IMR-90 (cell line): ENCODE data around the gene TCF4. TPM values are rescaled to one million over a fixed set of nuclear protein-coding genes. Genes with fewer than 3 reads are reported as not detected.

Source experiments
- ATAC-seq: fragments of 200-7000 bp; cut with Tn5 transposase; 2 replicates; pipeline ENCODE4 v1.9.1; 2020; ENCODE audit warnings: low read depth, mild to moderate bottlenecking, moderate library complexity
- BruUV-seq: library from RNA; stranded (reverse); fragments of 400-500 nt; replicated peaks from 2 replicates; lab custom pipeline; 2021; lab: Mats Ljungman, UMichigan
- CTCF ChIA-PET: fragments of 300-600 bp; formaldehyde crosslinking; extraction: SDS; loops from one replicate; lab custom pipeline; 2021; ENCODE audit warnings: antibody characterized with exemption; lab: Yijun Ruan, JAX
- POLR2A ChIA-PET: fragments of 300-600 bp; sonication (Branson Sonifier 250); formaldehyde crosslinking; loops from one replicate; lab custom pipeline; 2022; ENCODE audit warnings: antibody characterized with exemption; ENCODE audit not compliant: unreplicated experiment; lab: Charles Lee
- DNase-seq: peaks from one replicate; pipeline ENCODE4 v3.0.0; 2013
- H2AFZ ChIP-seq: replicated peaks from 2 replicates; pipeline ENCODE3; 2013; ENCODE audit warnings: low read length, mild to moderate bottlenecking; ENCODE audit not compliant: poor library complexity
- H2AK5ac ChIP-seq: 2 replicates; pipeline ENCODE4 v1.6.1; 2013; ENCODE audit warnings: low read depth, low read length, inconsistent platforms
- H2AK9ac ChIP-seq: replicated peaks from 2 replicates; pipeline ENCODE3; 2013; ENCODE audit warnings: mild to moderate bottlenecking, low read depth, low read length, moderate library complexity; ENCODE audit not compliant: poor library complexity
- H2BK120ac ChIP-seq: 2 replicates; pipeline ENCODE4 v1.6.1; 2013; ENCODE audit warnings: low read depth, low read length, inconsistent platforms
- H2BK15ac ChIP-seq: 3 replicates; pipeline ENCODE4 v1.6.1; 2013; ENCODE audit warnings: low read depth, low read length, inconsistent platforms
- H2BK20ac ChIP-seq: 2 replicates; pipeline ENCODE4 v1.6.1; 2013; ENCODE audit warnings: low read depth, mild to moderate bottlenecking, inconsistent platforms, low read length, moderate library complexity
- H2BK5ac ChIP-seq: 2 replicates; pipeline ENCODE4 v1.6.1; 2013; ENCODE audit warnings: mild to moderate bottlenecking, low read depth, low read length, inconsistent platforms; ENCODE audit not compliant: poor library complexity, severe bottlenecking
- H3K14ac ChIP-seq: replicated peaks from 2 replicates; pipeline ENCODE4 v1.6.1; 2013; ENCODE audit warnings: low read depth, low read length, inconsistent platforms
- H3K18ac ChIP-seq: 2 replicates; pipeline ENCODE4 v1.6.1; 2013; ENCODE audit warnings: low read depth, low read length, control low read depth
- H3K23ac ChIP-seq: 2 replicates; pipeline ENCODE4 v1.6.1; 2013; ENCODE audit warnings: low read depth, low read length, inconsistent platforms
- H3K27ac ChIP-seq: 2 replicates; pipeline ENCODE4 v1.5.1; 2013; ENCODE audit warnings: mild to moderate bottlenecking, control low read depth, low read length; ENCODE audit not compliant: insufficient read depth
- H3K27me3 ChIP-seq: 2 replicates; pipeline ENCODE4 v1.6.1; 2013; ENCODE audit warnings: low read length; ENCODE audit not compliant: control insufficient read depth, insufficient read depth
- H3K36me3 ChIP-seq: 2 replicates; pipeline ENCODE4 v1.6.1; 2013; ENCODE audit warnings: low read length, mixed read lengths; ENCODE audit not compliant: control insufficient read depth, insufficient read depth
- H3K4ac ChIP-seq: 2 replicates; pipeline ENCODE4 v1.6.1; 2013; ENCODE audit warnings: low read depth, low read length, inconsistent platforms
- H3K4me1 ChIP-seq: 2 replicates; pipeline ENCODE4 v1.6.1; 2013; ENCODE audit warnings: low read length, mixed read lengths; ENCODE audit not compliant: control insufficient read depth, insufficient read depth
- H3K4me2 ChIP-seq: 2 replicates; pipeline ENCODE4 v1.6.1; 2013; ENCODE audit warnings: low read depth, mild to moderate bottlenecking, control low read depth, low read length, moderate library complexity
- H3K4me3 ChIP-seq: 2 replicates; pipeline ENCODE4 v1.5.1; 2013; ENCODE audit warnings: low read depth, mild to moderate bottlenecking, control low read depth, low read length, moderate library complexity; ENCODE audit not compliant: insufficient read depth
- H3K56ac ChIP-seq: 2 replicates; pipeline ENCODE4 v1.6.1; 2013; ENCODE audit warnings: low read length, inconsistent platforms; ENCODE audit not compliant: insufficient read depth; ENCODE audit errors: extremely low read depth
- H3K79me1 ChIP-seq, 2 experiments: 2 replicates each; pipeline ENCODE4 v1.6.1; 2013; ENCODE audit warnings: low read length in 2 of 2, inconsistent platforms in 1 of 2, low read depth in 1 of 2
- H3K9ac ChIP-seq: 2 replicates; pipeline ENCODE4 v1.6.1; 2013; ENCODE audit warnings: low read depth, low read length, control low read depth
- H3K9me1 ChIP-seq: 2 replicates; pipeline ENCODE4 v1.6.1; 2013; ENCODE audit warnings: low read length, inconsistent platforms; ENCODE audit not compliant: insufficient read depth
- H3K9me3 ChIP-seq: 2 replicates; pipeline ENCODE4 v1.6.1; 2013; ENCODE audit warnings: low read length; ENCODE audit not compliant: control insufficient read depth, insufficient read depth
- H4K20me1 ChIP-seq: 2 replicates; pipeline ENCODE4 v1.6.1; 2013; ENCODE audit warnings: low read length, inconsistent platforms; ENCODE audit not compliant: insufficient read depth
- H4K5ac ChIP-seq: 2 replicates; pipeline ENCODE4 v1.6.1; 2013; ENCODE audit warnings: mild to moderate bottlenecking, low read depth, low read length, control low read depth
- H4K8ac ChIP-seq, 2 experiments: 2 replicates each; pipeline ENCODE4 v1.6.1; 2013; ENCODE audit warnings: low read depth in 2 of 2, low read length in 2 of 2, control low read depth in 1 of 2, inconsistent platforms in 1 of 2
- H4K91ac ChIP-seq: 2 replicates; pipeline ENCODE4 v1.6.1; 2013; ENCODE audit warnings: low read depth, low read length, inconsistent platforms; ENCODE audit not compliant: insufficient read depth
- BHLHE40 ChIP-seq: fragments of 150-350 bp; IDR thresholded peaks from 2 replicates; pipeline ENCODE4 v1.6.1; 2016; ENCODE audit warnings: mild to moderate bottlenecking, low read depth, low read length
- CHD1 ChIP-seq: IDR thresholded peaks from 2 replicates; pipeline ENCODE4 v1.6.1; 2012; ENCODE audit warnings: low read depth, low read length, improper control_type of control experiment
- MAFK ChIP-seq: IDR thresholded peaks from 2 replicates; pipeline ENCODE4 v1.6.1; 2012; ENCODE audit warnings: low read depth, low read length, improper control_type of control experiment
- MXI1 ChIP-seq: IDR thresholded peaks from 2 replicates; pipeline ENCODE4 v1.6.1; 2012; ENCODE audit warnings: low read depth, mild to moderate bottlenecking, low read length, moderate library complexity, borderline replicate concordance
- NFE2L2 ChIP-seq: fragments of 150-350 bp; IDR thresholded peaks from 2 replicates; pipeline ENCODE4 v1.6.1; 2016; ENCODE audit warnings: low read depth, mild to moderate bottlenecking, low read length
- POLR2A ChIP-seq: IDR thresholded peaks from 2 replicates; pipeline ENCODE4 v1.6.1; 2012; ENCODE audit warnings: mild to moderate bottlenecking, low read depth, low read length
- RAD21 ChIP-seq: IDR thresholded peaks from 2 replicates; pipeline ENCODE4 v1.6.1; 2012; ENCODE audit warnings: low read length, improper control_type of control experiment
- RCOR1 ChIP-seq: IDR thresholded peaks from 2 replicates; pipeline ENCODE4 v1.6.1; 2012; ENCODE audit warnings: mild to moderate bottlenecking, low read length, improper control_type of control experiment; ENCODE audit not compliant: insufficient replicate concordance
- WGBS, 2 experiments: methylation state at CpG; one replicate each; pipeline versions ENCODE4 v1.1.5 to v1.1.7; 2013; ENCODE audit warnings: missing lambda C conversion rate in 2 of 2; ENCODE audit not compliant: insufficient read length in 1 of 2; ENCODE audit errors: extremely low coverage in 2 of 2; 5-methylcytosine and 5-hydroxymethylcytosine counted together
- dilution Hi-C: fragments of 300-500 bp; cut with HindIII; formaldehyde crosslinking; loops from one replicate; pipeline ENCODE4 v1.14.3; 2018; ENCODE audit warnings: low sequenced_read_pairs; ENCODE audit not compliant: unreplicated experiment
- in situ Hi-C: fragments of 300-500 bp; cut with MboI; formaldehyde crosslinking; loops from 3 replicates; pipeline ENCODE4 v1.14.3; 2019; ENCODE audit warnings: low sequenced_read_pairs, inconsistent platforms, mixed read lengths
- intact Hi-C: fragments of 100-400 bp; cut with micrococcal nuclease; formaldehyde crosslinking; loops from 2 replicates; pipeline ENCODE4 v1.10.0; 2022
- polyA plus RNA-seq, 3 experiments: library from polyadenylated mRNA; depleted of rRNA; stranded (reverse); fragments of >200 nt; gene quantifications; 2 replicates each; pipeline ENCODE4 v1.2.3, GENCODE V29; 2012; ENCODE audit warnings: low replicate concordance in 1 of 3
- total RNA-seq: library from RNA; depleted of rRNA; stranded (reverse); fragments of >200 nt; gene quantifications from 2 replicates; pipeline ENCODE4 v1.2.3, GENCODE V29; 2012
- TF ChIP-seq, protein P1 (sequence below): fragments of 150-350 bp; IDR thresholded peaks from 2 replicates; pipeline ENCODE4 v1.6.1; 2017; ENCODE audit warnings: mild to moderate bottlenecking, antibody characterized with exemption, low read length, low read depth
- TF ChIP-seq, protein P2 (sequence below): fragments of 150-350 bp; IDR thresholded peaks from 2 replicates; pipeline ENCODE4 v1.6.1; 2016; ENCODE audit warnings: low read depth, mild to moderate bottlenecking, low read length, moderate library complexity, borderline replicate concordance
- TF ChIP-seq, protein P3 (sequence below): conservative IDR thresholded peaks from 2 replicates; pipeline ENCODE4 v1.5.1; 2012; ENCODE audit warnings: mild to moderate bottlenecking, low read depth, low read length, improper control_type of control experiment

The TCF4 gene
- total and polyA plus RNA-seq, 2 of the 4 experiments (the other 2 are of a cell fraction): 30.0 to 87.1 TPM

DNA sequence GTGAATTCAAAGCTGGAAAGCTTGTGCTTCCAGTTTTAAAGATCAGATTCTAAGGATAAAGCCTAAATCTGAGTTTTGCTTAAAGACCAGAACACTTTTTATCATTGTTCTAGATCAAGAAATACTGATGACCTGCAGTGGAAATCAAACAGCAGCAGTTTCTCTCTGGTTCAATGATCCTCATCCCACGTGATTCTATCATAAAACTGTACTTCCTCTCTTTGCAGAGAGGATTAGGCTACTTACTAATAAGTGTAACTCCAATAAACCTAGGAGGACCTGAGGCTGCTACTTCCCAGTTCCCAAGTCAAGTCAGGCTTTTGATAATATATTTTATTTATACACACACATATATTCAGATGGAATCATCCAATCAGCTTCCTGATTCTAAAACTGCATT is 81.9 kb downstream of the TCF4 start:
- dilution Hi-C loops: no loop called here
- CTCF ChIA-PET: interaction anchor here (0.5 to 0.6 kb wide), 2 partner anchors 11 to 223 kb away, joined by 3 to 4 read pairs; no protein-coding TSS in a partner anchor

More for the DNA sequence above, 81.9 kb downstream of the TCF4 start:
- Histone ChIP-seq H3K9me1 (no peaks in the 10 kb centered on the region), H3K4ac (no peak overlapping the region), H3K14ac (no peak overlapping the region), H2BK15ac (no peak overlapping the region), H3K36me3 (no peaks in the 10 kb centered on the region), H2AK5ac (no peak overlapping the region), H3K27ac (no peak overlapping the region), H3K4me2 (no peak overlapping the region; the same call in 1 of the 2 replicates), H4K8ac (no peak overlapping the region; a peak in 1 of 4 replicates), H3K4me3 (no peak overlapping the region), H3K9me3 (no peaks in the 10 kb centered on the region), H3K4me1 (peaks cover 12% of the 10 kb centered on the region), H3K9ac (no peak overlapping the region), H2BK20ac (no peak overlapping the region; the same call in 1 of the 2 replicates), H4K5ac (peak overlapping the region; percentile 55; the same call in 1 of the 2 replicates), H3K18ac (peak overlapping the region; percentile 40; the same call in 1 of the 2 replicates), H4K20me1 (no peaks in the 10 kb centered on the region), H3K27me3 (no peaks in the 10 kb centered on the region), H4K91ac (no peak overlapping the region), H2BK5ac (peak overlapping the region; percentile 37), H3K23ac (0 out of 2 replicates have a peak overlapping the region, but pooled peaks have one; percentile 11), H3K79me1 (peaks cover 16 to 58% of the 10 kb centered on the region in 2 experiments), H3K56ac (no peak overlapping the region), H2AK9ac (no peak overlapping the region), H2BK120ac (peak overlapping the region; percentile 5; the same call in 1 of the 2 replicates), H2AFZ (no peak overlapping the region)
- no CpG with 5 or more reads among the region's 1 CpG for WGBS, 2 experiments
- in situ Hi-C loops: no loop called here
- DNase-seq (no peak), ATAC-seq (no peak)
- intact Hi-C loops: no loop called here
- POLR2A ChIA-PET: no interaction called here
- BruUV-seq: no TSS peak
- TF ChIP-seq, protein P1, sequence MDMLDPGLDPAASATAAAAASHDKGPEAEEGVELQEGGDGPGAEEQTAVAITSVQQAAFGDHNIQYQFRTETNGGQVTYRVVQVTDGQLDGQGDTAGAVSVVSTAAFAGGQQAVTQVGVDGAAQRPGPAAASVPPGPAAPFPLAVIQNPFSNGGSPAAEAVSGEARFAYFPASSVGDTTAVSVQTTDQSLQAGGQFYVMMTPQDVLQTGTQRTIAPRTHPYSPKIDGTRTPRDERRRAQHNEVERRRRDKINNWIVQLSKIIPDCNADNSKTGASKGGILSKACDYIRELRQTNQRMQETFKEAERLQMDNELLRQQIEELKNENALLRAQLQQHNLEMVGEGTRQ: no peak
- TF ChIP-seq MAFK (no peak), POLR2A (no peak), RCOR1 (no peak), RAD21 (no peak), NFE2L2 (no peak), CHD1 (no peak), BHLHE40 (no peak), MXI1 (no peak)
- TF ChIP-seq, protein P2, sequence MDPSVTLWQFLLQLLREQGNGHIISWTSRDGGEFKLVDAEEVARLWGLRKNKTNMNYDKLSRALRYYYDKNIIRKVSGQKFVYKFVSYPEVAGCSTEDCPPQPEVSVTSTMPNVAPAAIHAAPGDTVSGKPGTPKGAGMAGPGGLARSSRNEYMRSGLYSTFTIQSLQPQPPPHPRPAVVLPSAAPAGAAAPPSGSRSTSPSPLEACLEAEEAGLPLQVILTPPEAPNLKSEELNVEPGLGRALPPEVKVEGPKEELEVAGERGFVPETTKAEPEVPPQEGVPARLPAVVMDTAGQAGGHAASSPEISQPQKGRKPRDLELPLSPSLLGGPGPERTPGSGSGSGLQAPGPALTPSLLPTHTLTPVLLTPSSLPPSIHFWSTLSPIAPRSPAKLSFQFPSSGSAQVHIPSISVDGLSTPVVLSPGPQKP: no peak
- TF ChIP-seq, protein P3, sequence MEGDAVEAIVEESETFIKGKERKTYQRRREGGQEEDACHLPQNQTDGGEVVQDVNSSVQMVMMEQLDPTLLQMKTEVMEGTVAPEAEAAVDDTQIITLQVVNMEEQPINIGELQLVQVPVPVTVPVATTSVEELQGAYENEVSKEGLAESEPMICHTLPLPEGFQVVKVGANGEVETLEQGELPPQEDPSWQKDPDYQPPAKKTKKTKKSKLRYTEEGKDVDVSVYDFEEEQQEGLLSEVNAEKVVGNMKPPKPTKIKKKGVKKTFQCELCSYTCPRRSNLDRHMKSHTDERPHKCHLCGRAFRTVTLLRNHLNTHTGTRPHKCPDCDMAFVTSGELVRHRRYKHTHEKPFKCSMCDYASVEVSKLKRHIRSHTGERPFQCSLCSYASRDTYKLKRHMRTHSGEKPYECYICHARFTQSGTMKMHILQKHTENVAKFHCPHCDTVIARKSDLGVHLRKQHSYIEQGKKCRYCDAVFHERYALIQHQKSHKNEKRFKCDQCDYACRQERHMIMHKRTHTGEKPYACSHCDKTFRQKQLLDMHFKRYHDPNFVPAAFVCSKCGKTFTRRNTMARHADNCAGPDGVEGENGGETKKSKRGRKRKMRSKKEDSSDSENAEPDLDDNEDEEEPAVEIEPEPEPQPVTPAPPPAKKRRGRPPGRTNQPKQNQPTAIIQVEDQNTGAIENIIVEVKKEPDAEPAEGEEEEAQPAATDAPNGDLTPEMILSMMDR: no peak
